Amniotic epithelial cell (primary cell): ENCODE results near the gene RSF1.

Source experiments
- DNase-seq: peaks from one replicate; pipeline ENCODE4 v3.0.0-alpha.2; 2010; ENCODE audit warnings: low read depth

The RSF1 gene

GRCh38 chr11:77748266-77748665 is 72.3 kb downstream of the RSF1 start:
- DNase-seq = no peak

- DNase-seq = peak; percentile 50
These were observed 73.0 kb downstream of the RSF1 start for GRCh38 chr11:77747381-77747969.

GRCh38 chr11:77736473-77736872 is 84.0 kb downstream of the RSF1 start:
- no peak for DNase-seq

GRCh38 chr11:77734890-77735289 is 85.6 kb downstream of the RSF1 start:
- no peak for DNase-seq

- no peak for DNase-seq
These were observed 88.4 kb downstream of the RSF1 start for GRCh38 chr11:77732143-77732542.

- no peak for DNase-seq
These were observed 89.7 kb downstream of the RSF1 start for GRCh38 chr11:77730789-77731188.

- no peak for DNase-seq
These were observed 91.5 kb downstream of the RSF1 start for GRCh38 chr11:77729063-77729462.

- no peak for DNase-seq
These were observed 92.2 kb downstream of the RSF1 start for GRCh38 chr11:77728203-77728786.

- DNase-seq = peak; percentile 64
These were observed 94.0 kb downstream of the RSF1 start for GRCh38 chr11:77726524-77726923.

- DNase-seq = no peak
These were observed 95.1 kb downstream of the RSF1 start for GRCh38 chr11:77725433-77725832.

- DNase-seq = no peak
These were observed 95.9 kb downstream of the RSF1 start for GRCh38 chr11:77724636-77725035.

GRCh38 chr11:77723024-77723423 is 97.5 kb downstream of the RSF1 start:
- DNase-seq = no peak

- DNase-seq = peak; percentile 9
These were observed 110.2 kb downstream of the RSF1 start for GRCh38 chr11:77710358-77710757.

GRCh38 chr11:77705876-77706579 is 114.5 kb downstream of the RSF1 start:
- DNase-seq = no peak

GRCh38 chr11:77705195-77705875 is 115.2 kb downstream of the RSF1 start:
- DNase-seq = peak; percentile 60

GRCh38 chr11:77704029-77704428 is 116.5 kb downstream of the RSF1 start:
- no peak for DNase-seq

GRCh38 chr11:77699425-77699824 is 121.1 kb downstream of the RSF1 start:
- no peak for DNase-seq

GRCh38 chr11:77698896-77699295 is 121.6 kb downstream of the RSF1 start:
- DNase-seq = peak; percentile 55

- no peak for DNase-seq
These were observed 122.7 kb downstream of the RSF1 start for GRCh38 chr11:77697865-77698264.

- no peak for DNase-seq
These were observed 125.1 kb downstream of the RSF1 start for GRCh38 chr11:77695417-77695816.

GRCh38 chr11:77690649-77691048 is 129.9 kb downstream of the RSF1 start:
- DNase-seq = no peak

GRCh38 chr11:77687088-77687487 is 133.4 kb downstream of the RSF1 start:
- no peak for DNase-seq

GRCh38 chr11:77677138-77677537 is 143.4 kb downstream of the RSF1 start:
- peak; percentile 32 for DNase-seq
